Muscle of leg (tissue), 11 donors: ENCODE measurements around the gene SAMD4A. TPM values are rescaled to one million over a fixed set of nuclear protein-coding genes. Genes with fewer than 3 reads are reported as not detected.
A peak's percentile ranks its signal among the peaks of the same experiment; 100 is the strongest.

Experiments used
- DNase-seq: peaks from one replicate; pipeline ENCODE4 v3.0.0; 2013
- H3K27ac ChIP-seq: one replicate; pipeline ENCODE4 v1.5.1; 2013; ENCODE audit warnings: mild to moderate bottlenecking, low read length, control low read depth
- H3K27me3 ChIP-seq: one replicate; pipeline ENCODE4 v1.6.1; 2013; ENCODE audit warnings: low read length; ENCODE audit not compliant: control insufficient read depth, insufficient read depth
- H3K36me3 ChIP-seq: one replicate; pipeline ENCODE4 v1.6.1; 2013; ENCODE audit warnings: low read length; ENCODE audit not compliant: control insufficient read depth, insufficient read depth
- H3K4me1 ChIP-seq: one replicate; pipeline ENCODE4 v1.6.1; 2013; ENCODE audit warnings: low read length; ENCODE audit not compliant: control insufficient read depth, insufficient read depth
- H3K4me3 ChIP-seq: one replicate; pipeline ENCODE4 v1.5.1; 2013; ENCODE audit warnings: low read length, control low read depth
- H3K9me3 ChIP-seq: replicated peaks from 2 replicates; pipeline ENCODE4 v1.6.1; 2013; ENCODE audit warnings: low read depth, low read length; ENCODE audit not compliant: control insufficient read depth
- WGBS: methylation state at CpG from one replicate; pipeline ENCODE4 v1.1.5; 2013; ENCODE audit warnings: missing lambda C conversion rate; ENCODE audit not compliant: insufficient coverage; 5-methylcytosine and 5-hydroxymethylcytosine counted together
- polyA plus RNA-seq, 8 donors: library from polyadenylated mRNA; unstranded; fragments of 120-200 nt; gene quantifications; one replicate each; pipeline versions ENCODE4 v1.2.1 to v1.2.3, GENCODE V29; 2013; ENCODE audit warnings: inconsistent platforms in 1 of 8, low replicate concordance in 1 of 8; ENCODE audit not compliant: insufficient read length in 8 of 8, insufficient read depth in 1 of 8
- total RNA-seq: library from RNA; stranded (reverse); fragments of 120-200 nt; gene quantifications from one replicate; pipeline ENCODE4 v1.2.4, GENCODE V29; 2013

The SAMD4A gene
- total and polyA plus RNA-seq, 9 donors: 39.5 to 74.1 (median 52.8) TPM

DNA sequence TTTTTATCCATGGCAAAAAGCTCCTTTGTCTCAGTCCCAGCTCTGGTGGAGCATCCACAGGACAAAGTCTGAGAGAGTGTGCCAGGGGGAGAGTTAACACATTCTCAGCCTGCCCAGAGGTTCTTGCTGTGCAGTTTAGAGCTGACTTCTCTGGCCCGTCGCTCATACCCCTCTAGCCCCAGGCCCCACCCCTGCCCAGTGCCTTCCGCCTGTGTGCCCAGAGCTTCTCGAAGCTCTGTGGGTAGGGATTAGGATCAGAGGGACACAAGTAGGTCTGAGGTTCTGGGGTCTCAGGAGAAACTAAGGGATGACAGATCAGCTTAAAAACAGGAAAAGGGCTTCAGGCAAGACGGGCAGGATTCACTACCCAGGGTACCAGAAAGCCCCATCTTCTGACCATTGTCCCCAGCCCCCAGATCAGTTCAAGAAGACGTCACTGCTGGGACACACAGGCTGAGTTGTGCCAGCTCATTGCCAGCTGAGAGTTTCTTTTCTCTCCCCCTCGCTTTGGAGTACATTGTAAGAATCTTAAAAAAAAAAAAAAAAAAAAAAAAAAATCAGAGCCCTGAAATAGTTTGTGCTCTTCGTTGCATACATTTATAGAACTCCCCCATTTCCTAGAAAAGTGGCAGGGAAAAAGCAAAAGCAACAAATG, 208.7 kb downstream of the SAMD4A start:
- no peak overlapping the region for H3K4me3 ChIP-seq
- peaks cover 37% of the 10 kb centered on the region for H3K4me1 ChIP-seq
- H3K27ac ChIP-seq: peak overlapping the region; percentile 31
- no peaks in the 10 kb centered on the region for H3K9me3 ChIP-seq
- WGBS: no CpG with 5 or more reads among the region's 8 CpGs
- H3K27me3 ChIP-seq: no peaks in the 10 kb centered on the region
- peaks cover 70% of the 10 kb centered on the region for H3K36me3 ChIP-seq
- no peak for DNase-seq

DNA sequence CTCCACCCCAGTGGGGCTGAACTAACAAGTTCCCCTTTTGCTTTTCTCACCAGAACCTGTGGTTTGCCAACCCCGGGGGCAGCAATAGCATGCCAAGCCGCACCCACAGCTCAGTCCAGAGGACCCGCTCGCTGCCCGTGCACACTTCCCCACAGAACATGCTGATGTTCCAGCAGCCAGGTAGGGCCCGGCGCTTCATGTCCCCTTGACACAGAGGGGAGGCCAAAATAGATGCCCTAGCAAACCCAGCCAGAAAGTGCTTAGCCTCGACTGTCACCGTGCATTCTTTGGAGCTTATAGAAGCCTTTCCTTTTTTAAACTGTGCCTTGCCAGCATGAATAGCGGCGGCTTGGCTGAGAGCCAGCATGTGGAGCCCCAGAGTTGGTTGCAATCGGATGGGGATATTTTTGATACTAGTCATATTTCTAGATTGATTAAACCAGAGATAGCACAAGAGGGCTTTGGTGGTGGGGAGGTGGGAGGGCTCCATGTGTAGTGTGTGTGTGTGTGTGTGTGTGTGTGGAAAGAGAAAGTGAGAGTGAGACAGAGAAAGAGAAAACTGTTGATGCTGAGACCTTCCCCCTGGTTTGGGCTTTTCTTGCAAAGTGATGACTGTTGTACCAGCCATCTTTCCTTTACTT, 209.6 kb downstream of the SAMD4A start:
- Histone ChIP-seq H3K36me3 (peaks cover 75% of the 10 kb centered on the region), H3K27ac (peak overlapping the region; percentile 8), H3K27me3 (no peaks in the 10 kb centered on the region), H3K4me3 (no peak overlapping the region), H3K9me3 (no peaks in the 10 kb centered on the region), H3K4me1 (peaks cover 37% of the 10 kb centered on the region)
- DNase-seq: peak; percentile 52
- WGBS: 61% methylated on average over 9 of the region's 12 CpGs

DNA sequence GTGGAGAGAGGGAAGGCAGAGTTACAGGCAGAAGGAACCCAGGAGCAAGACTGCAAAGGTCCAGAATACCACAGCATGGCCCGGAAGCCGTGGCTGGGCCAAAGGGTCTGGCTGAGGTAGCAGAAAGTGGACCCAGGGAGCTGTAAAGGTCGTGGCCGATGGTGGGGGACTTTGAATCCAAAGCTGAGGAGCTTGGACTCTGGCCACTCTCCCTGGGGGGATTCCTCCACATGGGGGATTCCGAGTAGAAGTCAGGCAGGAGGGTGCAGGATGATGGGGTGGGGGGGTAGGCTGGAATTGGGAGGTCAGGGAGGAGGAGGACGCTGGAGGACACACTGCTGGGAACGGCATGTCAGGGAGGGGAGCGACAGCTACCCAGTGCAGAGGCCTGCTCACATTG, 210.5 kb downstream of the SAMD4A start:
- no peaks in the 10 kb centered on the region for H3K27me3 ChIP-seq
- H3K9me3 ChIP-seq: no peaks in the 10 kb centered on the region
- 81% methylated on average over 4 of the region's 8 CpGs for whole genome bisulfite sequencing
- no peak for DNase-seq
- no peak overlapping the region for H3K27ac ChIP-seq
- peaks cover 78% of the 10 kb centered on the region for H3K36me3 ChIP-seq
- no peak overlapping the region for H3K4me3 ChIP-seq
- H3K4me1 ChIP-seq: peaks cover 34% of the 10 kb centered on the region

DNA sequence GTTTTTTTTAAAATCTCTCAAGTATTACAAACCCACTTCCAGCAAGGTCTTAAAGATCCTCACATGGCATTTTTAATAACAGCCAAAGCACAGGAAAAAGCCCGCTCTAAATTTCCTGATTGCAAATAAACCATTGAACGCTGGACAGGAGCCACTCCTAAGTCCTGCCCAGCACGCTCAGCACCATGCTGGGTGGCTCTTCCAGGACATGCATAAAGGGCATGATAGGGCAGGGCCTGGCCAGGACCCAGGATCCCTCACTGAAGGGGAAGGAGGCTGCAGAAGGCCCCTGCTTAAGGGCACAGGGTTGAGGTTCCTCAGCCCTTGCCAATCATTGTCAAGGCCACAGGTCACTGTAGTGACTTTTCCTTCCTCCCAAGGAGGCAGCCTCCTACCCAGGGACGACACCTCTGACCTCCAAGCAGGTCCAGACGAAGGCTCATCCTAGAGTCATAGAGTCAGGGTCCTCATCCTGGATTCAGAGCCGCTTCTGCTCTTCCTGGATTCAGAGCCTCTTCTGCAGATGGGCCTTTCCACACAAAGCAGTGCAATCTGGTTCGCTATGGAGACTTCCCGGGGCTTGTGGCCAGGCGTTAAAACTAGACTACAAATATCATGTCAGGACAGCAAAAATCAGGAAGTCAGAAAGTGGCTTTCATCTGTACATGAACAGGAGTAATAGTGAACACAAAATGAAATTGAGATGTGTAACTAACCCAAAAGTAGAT, 211.9 kb downstream of the SAMD4A start:
- 85% methylated on average over 7 of the region's 9 CpGs for WGBS
- H3K4me1 ChIP-seq: peaks cover 29% of the 10 kb centered on the region
- DNase-seq: no peak
- no peaks in the 10 kb centered on the region for H3K27me3 ChIP-seq
- no peaks in the 10 kb centered on the region for H3K9me3 ChIP-seq
- H3K4me3 ChIP-seq: no peak overlapping the region
- H3K27ac ChIP-seq: no peak overlapping the region
- H3K36me3 ChIP-seq: peaks cover 84% of the 10 kb centered on the region

DNA sequence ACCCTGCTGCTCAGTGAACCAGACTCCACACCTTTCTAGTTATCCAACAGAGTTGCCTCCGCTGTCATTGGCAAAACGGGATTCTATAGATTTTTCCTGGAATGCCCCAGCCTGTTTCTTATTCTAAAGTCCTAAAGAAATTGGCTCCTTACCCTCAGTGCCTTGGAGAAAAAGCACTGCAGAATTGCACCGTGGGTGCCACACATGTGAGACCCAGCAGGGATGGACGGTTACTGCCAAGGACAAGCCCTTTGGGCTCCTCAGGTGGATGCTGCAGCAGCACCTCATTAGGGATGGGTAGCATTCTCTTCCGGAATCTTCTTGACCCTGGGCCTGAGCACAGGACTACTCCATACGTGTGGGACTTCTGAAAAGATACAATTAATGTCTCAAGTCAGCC, 214.2 kb downstream of the SAMD4A start:
- DNase-seq: no peak
- Histone ChIP-seq H3K27me3 (no peaks in the 10 kb centered on the region), H3K9me3 (no peaks in the 10 kb centered on the region), H3K27ac (no peak overlapping the region), H3K4me1 (peaks cover 32% of the 10 kb centered on the region), H3K4me3 (no peak overlapping the region), H3K36me3 (peaks cover 82% of the 10 kb centered on the region)
- 81% methylated on average over 6 of the region's 6 CpGs for WGBS

DNA sequence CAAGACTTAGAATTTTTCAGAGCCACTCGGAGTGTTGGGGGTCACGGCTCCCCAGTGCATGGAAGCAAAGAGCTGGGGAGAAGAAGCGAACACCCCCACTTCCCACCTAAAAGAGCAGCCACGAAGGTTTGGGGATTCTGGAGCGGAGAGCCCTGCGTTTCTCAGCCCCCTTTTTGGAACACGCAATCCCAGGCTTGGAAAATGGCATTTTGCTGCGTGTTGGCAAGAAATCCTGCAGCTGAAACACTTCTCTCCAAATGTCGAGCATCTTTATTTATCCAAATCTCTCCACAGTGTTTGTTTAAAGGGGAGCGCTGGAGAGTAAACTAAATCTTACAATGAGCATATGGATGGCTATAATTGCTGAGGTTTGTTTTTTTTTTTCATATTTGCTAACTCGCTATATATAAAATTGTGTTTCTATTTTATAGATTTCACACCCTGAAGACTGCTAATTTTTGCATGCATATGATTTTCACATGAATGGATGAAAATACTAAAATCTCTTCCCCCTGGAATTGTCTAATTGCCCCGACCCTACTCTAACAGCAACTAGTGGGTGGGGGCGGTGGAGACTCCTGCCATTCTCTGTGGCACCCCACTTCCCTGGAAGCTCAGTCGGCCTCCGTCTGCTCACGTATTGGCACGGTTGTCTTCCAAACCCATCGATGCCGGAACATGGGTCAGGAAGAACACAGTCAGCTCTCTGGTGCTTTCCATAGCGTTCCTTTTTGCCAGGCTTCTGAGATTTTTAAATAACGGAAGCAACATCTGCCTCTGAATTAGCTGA, 215.2 kb downstream of the SAMD4A start:
- no peaks in the 10 kb centered on the region for H3K9me3 ChIP-seq
- WGBS: 76% methylated on average over 14 of the region's 21 CpGs
- H3K27ac ChIP-seq: no peak overlapping the region
- DNase-seq: no peak
- H3K27me3 ChIP-seq: no peaks in the 10 kb centered on the region
- H3K36me3 ChIP-seq: peaks cover 79% of the 10 kb centered on the region
- H3K4me1 ChIP-seq: peaks cover 31% of the 10 kb centered on the region
- H3K4me3 ChIP-seq: no peak overlapping the region

DNA sequence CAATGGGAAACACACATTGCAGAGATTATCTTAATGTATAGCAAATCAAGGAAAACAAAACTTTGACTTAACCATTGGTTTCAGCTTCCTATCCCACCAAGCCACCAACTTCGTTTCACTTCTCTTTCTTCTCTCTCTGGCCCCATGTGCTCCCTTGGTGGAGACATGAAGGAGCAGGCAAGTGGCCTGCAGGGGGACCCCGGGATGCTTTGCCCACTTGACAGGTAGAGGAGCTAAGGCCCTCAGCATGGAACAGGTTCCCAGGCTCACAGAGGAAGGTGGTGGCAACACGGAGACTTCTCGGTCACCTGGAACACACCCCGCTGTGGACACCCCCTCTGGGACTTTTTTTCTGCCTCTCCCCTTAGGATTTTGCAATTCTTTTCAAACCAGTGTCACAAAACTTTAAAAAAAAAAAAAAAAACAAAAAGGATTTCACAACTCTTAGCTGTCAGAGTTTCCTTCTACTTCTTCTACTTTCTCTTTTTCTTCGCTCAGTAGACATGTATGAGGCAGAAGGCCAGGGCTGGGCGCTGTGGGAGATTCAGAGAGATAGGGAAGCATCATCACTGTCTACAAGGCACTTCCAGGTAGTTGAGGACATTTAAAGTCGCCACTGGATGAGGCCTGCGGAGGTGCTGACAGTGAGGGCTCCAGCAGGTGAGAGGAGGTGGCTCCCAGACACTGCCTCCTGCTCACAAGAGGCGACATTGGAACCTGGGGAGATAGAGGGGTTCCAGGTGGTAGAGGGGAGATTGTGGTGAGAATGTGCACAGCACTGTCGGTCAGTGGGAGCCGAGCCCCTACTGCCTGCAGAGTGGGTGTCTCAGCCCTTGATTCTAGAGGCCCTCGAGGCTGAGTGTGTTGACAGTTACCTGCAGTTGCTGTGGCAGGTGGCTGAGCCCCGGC, 216.1 kb downstream of the SAMD4A start:
- no peaks in the 10 kb centered on the region for H3K27me3 ChIP-seq
- H3K27ac ChIP-seq: peak overlapping the region; percentile 51
- peak; percentile 67 for DNase-seq
- H3K4me3 ChIP-seq: no peak overlapping the region
- WGBS: 78% methylated on average over 8 of the region's 14 CpGs
- H3K9me3 ChIP-seq: no peaks in the 10 kb centered on the region
- peaks cover 79% of the 10 kb centered on the region for H3K36me3 ChIP-seq
- H3K4me1 ChIP-seq: peaks cover 37% of the 10 kb centered on the region

DNA sequence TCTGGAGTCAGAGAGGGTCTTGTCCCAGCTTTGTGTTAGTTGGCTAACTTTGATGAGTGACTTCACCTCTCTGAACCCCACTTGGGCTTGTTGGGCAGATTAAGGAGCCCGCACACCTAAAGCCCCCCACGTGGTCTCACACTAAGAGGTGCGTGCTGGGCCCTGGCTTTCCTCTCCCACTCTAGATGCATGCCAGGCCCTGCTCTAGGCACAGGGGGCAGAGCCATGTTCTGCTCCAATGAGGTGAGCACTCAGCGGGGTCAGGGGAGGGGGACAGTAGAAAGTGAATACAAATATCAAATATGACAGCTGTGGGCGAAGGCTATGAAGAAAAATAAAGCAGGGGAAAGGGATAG, 216.7 kb downstream of the SAMD4A start:
- no peak overlapping the region for H3K4me3 ChIP-seq
- H3K36me3 ChIP-seq: peaks cover 79% of the 10 kb centered on the region
- no peaks in the 10 kb centered on the region for H3K27me3 ChIP-seq
- DNase-seq: no peak
- WGBS: 88% methylated on average over 4 of the region's 5 CpGs
- H3K27ac ChIP-seq: peak overlapping the region; percentile 22
- no peaks in the 10 kb centered on the region for H3K9me3 ChIP-seq
- H3K4me1 ChIP-seq: peaks cover 38% of the 10 kb centered on the region

DNA sequence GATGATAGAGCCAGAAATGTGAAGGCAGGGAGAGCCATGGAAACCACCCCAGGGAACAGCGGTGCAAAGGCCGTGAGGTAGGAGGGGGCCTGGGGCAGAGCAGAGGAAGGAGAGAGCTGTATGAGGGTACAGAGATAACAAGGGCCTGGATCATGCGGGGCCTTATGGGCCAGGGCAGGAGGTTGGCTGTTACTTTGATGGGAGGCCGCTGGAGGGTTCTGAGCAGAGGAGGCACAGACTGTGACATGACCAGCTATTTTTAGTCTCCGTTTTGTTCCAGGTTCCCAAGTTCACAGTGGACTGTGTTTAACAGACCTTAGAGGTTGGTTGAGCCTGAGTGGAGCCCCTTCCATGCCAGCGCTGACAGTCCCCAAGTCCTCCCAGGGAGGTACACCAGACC, 217.1 kb downstream of the SAMD4A start:
- peak; percentile 56 for DNase-seq
- Histone ChIP-seq H3K27ac (peak overlapping the region; percentile 90), H3K27me3 (no peaks in the 10 kb centered on the region), H3K4me1 (peaks cover 38% of the 10 kb centered on the region), H3K4me3 (no peak overlapping the region), H3K9me3 (no peaks in the 10 kb centered on the region), H3K36me3 (peaks cover 79% of the 10 kb centered on the region)
- 93% methylated on average over 6 of the region's 6 CpGs for WGBS
